AG04449 (cell line): ENCODE results near the gene DNAJA2.

Experiments used
- CTCF ChIA-PET: fragments of 350-600 bp; formaldehyde crosslinking; extraction: SDS; loops from one replicate; lab custom pipeline; 2021; ENCODE audit warnings: antibody characterized with exemption; lab: Yijun Ruan, JAX
- POLR2A ChIA-PET: fragments of 400-600, 350-600 bp; formaldehyde crosslinking; extraction: SDS; loops from one replicate; lab custom pipeline; 2020; ENCODE audit warnings: antibody characterized with exemption, inconsistent platforms; lab: Yijun Ruan, JAX
- DNase-seq: peaks from one replicate; pipeline ENCODE4 v3.0.0-alpha.2; 2010; ENCODE audit warnings: low read depth, low spot score
- H3K4me3 ChIP-seq: 2 replicates; pipeline ENCODE4 v1.5.1; 2011; ENCODE audit warnings: low read depth, mild to moderate bottlenecking, control low read depth, low read length
- CTCF ChIP-seq: IDR thresholded peaks from one replicate; pipeline ENCODE4 v1.5.1; 2011; ENCODE audit warnings: mild to moderate bottlenecking, moderate library complexity, low read length, control low read depth, inconsistent platforms; ENCODE audit not compliant: insufficient read depth; ENCODE audit errors: missing control alignments

DNAJA2 gene

GRCh38 chr16:46922239-46922638 lies 51.2 kb downstream of the DNAJA2 start:
- no peak for TF ChIP-seq CTCF

GRCh38 chr16:46920402-46921068 lies 52.9 kb downstream of the DNAJA2 start:
- no peak for TF ChIP-seq CTCF
- ChIA-PET CTCF (interaction anchor here (0.9 to 7.4 kb wide), 5 partner anchors 8 to 68 kb away, joined by 3 to 77 read pairs (median 22); no protein-coding TSS in a partner anchor), POLR2A (no interaction called here)
- DNase-seq, result no peak
- H3K4me3 ChIP-seq, result no peak overlapping the region

More at GRCh38 chr16:46922239-46922638, 51.2 kb downstream of the DNAJA2 start:
- ChIA-PET POLR2A (no interaction called here), CTCF (interaction anchor here (0.8 to 7.4 kb wide), 3 partner anchors 7 to 70 kb away, joined by 4 to 77 read pairs (median 35); no protein-coding TSS in a partner anchor)
- no peak for DNase-seq
- H3K4me3 ChIP-seq, result no peak overlapping the region

DNA sequence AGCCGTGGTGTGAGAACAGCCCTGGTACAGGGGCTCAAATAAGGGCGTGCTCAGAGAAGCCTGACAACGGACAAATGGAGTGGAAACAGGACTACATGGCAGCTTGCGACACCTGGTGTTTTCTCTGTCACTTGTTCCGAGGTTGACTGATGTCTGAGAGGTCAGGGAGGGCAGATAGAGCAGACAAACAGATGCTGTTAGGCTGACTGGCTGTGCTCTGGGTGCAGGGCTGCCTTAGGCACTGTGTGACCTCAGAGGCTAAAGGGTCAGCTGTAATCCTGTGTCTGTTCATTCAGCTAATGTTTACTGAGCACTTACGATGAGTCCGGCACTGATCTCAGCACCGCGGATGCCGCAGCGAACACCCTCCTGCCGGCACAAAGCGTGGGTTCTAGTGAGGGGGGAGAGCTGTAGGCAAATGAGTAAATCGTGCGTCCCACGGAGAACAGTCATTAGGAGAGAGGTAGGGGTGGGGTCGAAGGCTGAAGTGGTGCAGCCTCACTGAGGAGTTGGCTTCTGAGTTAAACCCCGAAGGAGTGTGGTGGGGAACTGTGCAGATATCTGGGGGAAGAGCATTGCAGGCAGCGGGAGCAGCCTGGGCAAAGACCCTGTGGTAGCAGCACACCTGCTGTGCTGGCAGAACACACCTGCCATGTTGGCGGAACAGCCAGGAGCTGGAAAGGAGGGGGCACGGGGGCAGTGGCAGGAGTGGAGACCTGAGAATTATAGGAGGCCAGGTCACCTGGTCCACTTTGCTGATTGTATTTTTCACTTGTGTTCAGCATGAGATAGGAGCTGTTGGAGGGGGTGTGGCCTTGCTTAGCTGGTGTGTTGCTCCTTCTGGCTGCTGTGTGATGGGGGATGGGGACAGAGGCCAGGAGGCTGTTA lies 54.3 kb downstream of the DNAJA2 start:
- CTCF ChIA-PET, result interaction anchor here (1.2 to 7.4 kb wide), 4 partner anchors 10 to 67 kb away, joined by 3 to 77 read pairs (median 28); no protein-coding TSS in a partner anchor
- POLR2A ChIA-PET, result no interaction called here

GRCh38 chr16:46918400-46918799 lies 55.1 kb downstream of the DNAJA2 start:
- no peak for DNase-seq
- H3K4me3 ChIP-seq, result no peak overlapping the region
- CTCF ChIA-PET, result interaction anchor here (3.1 to 7.4 kb wide), 3 partner anchors 9 to 66 kb away, joined by 22 to 77 read pairs (median 35); no protein-coding TSS in a partner anchor
- no peak for TF ChIP-seq CTCF
- POLR2A ChIA-PET, result no interaction called here

More for the DNA sequence above, 54.3 kb downstream of the DNAJA2 start:
- DNase-seq, result no peak
- TF ChIP-seq CTCF, result no peak
- no peak overlapping the region for H3K4me3 ChIP-seq

DNA sequence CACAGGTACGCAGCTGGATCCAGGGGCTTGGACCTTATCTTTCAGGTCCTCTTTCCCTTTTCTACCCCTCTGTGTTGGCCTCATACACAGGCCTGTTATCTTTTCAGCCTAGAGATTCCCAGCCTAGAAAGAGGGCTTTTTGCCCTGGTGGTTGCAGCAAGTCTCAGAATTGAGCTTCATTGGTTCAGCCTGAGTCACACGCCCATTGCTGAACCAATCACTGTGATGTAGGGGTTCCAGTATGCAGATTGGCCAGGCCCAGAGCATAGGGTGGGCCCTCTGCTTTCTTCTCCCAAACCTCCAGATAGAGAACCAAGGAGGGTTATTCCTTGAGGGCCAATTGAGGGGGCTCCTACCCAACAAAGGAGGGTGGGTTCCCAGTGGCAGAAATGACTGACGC lies 56.5 kb downstream of the DNAJA2 start:
- CTCF ChIA-PET, result interaction anchor here (0.9 to 7.4 kb wide), 4 partner anchors 9 to 65 kb away, joined by 3 to 77 read pairs (median 12); no protein-coding TSS in a partner anchor
- no peak for TF ChIP-seq CTCF
- no peak for DNase-seq
- POLR2A ChIA-PET, result no interaction called here
- no peak overlapping the region for H3K4me3 ChIP-seq
